SH-SY5Y (cell line): ENCODE results near the gene COMMD1.

Source experiments
- GATA2 ChIP-seq: IDR thresholded peaks from 2 replicates; pipeline ENCODE4 v1.6.1; 2011; ENCODE audit warnings: mild to moderate bottlenecking, low read depth, low read length
- GATA3 ChIP-seq: IDR thresholded peaks from 2 replicates; pipeline ENCODE4 v1.6.1; 2011; ENCODE audit warnings: low read depth, mild to moderate bottlenecking, low read length, moderate library complexity

DNA sequence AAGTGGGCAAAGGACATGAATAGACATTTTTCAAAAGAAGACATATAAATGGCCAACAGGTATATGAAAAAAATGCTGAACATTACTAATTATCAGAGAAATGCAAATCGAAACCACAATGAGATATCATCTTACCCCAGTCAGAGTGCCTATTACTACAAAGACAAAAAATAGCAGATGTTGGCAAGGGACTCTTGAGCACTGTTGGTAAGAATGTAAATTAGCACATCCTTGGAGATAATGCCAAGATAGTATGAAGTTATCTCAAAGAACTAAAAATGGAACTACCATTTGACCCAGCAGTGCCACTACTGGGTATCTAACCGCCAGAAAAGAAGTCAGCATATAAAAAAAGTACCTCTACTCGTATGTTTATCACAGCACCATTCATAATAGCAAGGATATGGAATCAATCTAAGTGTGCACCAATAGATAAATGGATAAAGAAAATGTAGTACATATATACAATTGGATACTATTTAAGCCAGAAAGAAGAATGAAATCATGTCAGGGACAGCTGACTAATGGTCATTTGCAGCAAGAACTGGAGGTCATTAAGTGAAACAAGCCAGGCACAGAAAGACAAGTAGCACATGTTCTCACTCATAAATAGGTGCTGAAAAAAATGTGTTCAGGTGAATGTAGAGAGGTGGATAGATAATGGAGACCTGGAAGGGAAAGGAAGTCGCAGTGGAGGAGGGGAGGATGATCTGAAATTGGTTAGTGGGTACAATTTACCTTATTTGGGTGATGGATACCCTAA lies 148.7 kb downstream of the COMMD1 start:
- TF ChIP-seq GATA2 = no peak
- TF ChIP-seq GATA3 = no peak
